Left ventricle myocardium inferior (tissue), 1 donor: Measurements from ENCODE around the gene COBL. TPM values are rescaled to one million over a fixed set of nuclear protein-coding genes. Genes with fewer than 3 reads are reported as not detected.

Source experiments
- DNase-seq: peaks from one replicate; pipeline ENCODE4 v3.0.0-alpha.2; 2020
- H3K27ac ChIP-seq: fragments of 200-600 bp; replicated peaks from 2 replicates; pipeline ENCODE4 v1.8.0; 2021
- H3K27me3 ChIP-seq: fragments of 200-600 bp; 2 replicates; pipeline ENCODE4 v1.8.0; 2021; ENCODE audit warnings: low read depth
- H3K36me3 ChIP-seq: fragments of 200-600 bp; 2 replicates; pipeline ENCODE4 v1.8.0; 2021
- H3K4me1 ChIP-seq: fragments of 200-600 bp; 2 replicates; pipeline ENCODE4 v1.8.0; 2021
- H3K4me3 ChIP-seq: fragments of 200-600 bp; 2 replicates; pipeline ENCODE4 v1.8.0; 2021; ENCODE audit warnings: mild to moderate bottlenecking, moderate library complexity
- H3K9me3 ChIP-seq: fragments of 200-600 bp; replicated peaks from 2 replicates; pipeline ENCODE4 v1.8.0; 2021
- CTCF ChIP-seq: fragments of 200-600 bp; IDR thresholded peaks from 2 replicates; pipeline ENCODE4 v1.8.0; 2021; ENCODE audit warnings: antibody characterized with exemption, mild to moderate bottlenecking, borderline replicate concordance
- intact Hi-C: fragments of 100-400 bp; cut with micrococcal nuclease; formaldehyde crosslinking; loops from one replicate; pipeline ENCODE4 v1.11.0; 2022
- total RNA-seq: library from RNA; stranded (reverse); fragmentation: NEBNext Ultra II Directional; extraction: Animal tissue kit (Norgen Biotek cat#: 25700); gene quantifications from one replicate; pipeline ENCODE4 v1.2.1, GENCODE V29; 2021
- donor health status: DM: no; HTN: yes; CAD: no; lungs with severe emphysema.

Gene COBL
- total RNA-seq, 1 donor from 2014 or later: 77.1 TPM

GRCh38 chr7:51158211-51158610 lies 158.4 kb downstream of the COBL start:
- H3K4me1 ChIP-seq: peaks cover 20% of the 10 kb centered on the region
- DNase-seq: no peak
- intact Hi-C loops: no loop called here
- H3K4me3 ChIP-seq: no peak overlapping the region
- no peak for TF ChIP-seq CTCF
- no peak overlapping the region for H3K27ac ChIP-seq
- no peaks in the 10 kb centered on the region for H3K36me3 ChIP-seq
- H3K27me3 ChIP-seq: no peaks in the 10 kb centered on the region
- no peaks in the 10 kb centered on the region for H3K9me3 ChIP-seq

- intact Hi-C loops: no loop called here
These were observed 162.4 kb downstream of the COBL start for GRCh38 chr7:51154201-51154600.

GRCh38 chr7:51152706-51153200 lies 163.9 kb downstream of the COBL start:
- H3K27me3 ChIP-seq: no peaks in the 10 kb centered on the region
- peaks cover 5% of the 10 kb centered on the region for H3K9me3 ChIP-seq
- H3K4me1 ChIP-seq: peaks cover 14% of the 10 kb centered on the region
- H3K27ac ChIP-seq: no peak overlapping the region
- no peaks in the 10 kb centered on the region for H3K36me3 ChIP-seq
- intact Hi-C loops: no loop called here
- DNase-seq: no peak
- no peak for TF ChIP-seq CTCF
- no peak overlapping the region for H3K4me3 ChIP-seq

More at GRCh38 chr7:51154201-51154600, 162.4 kb downstream of the COBL start:
- Histone ChIP-seq H3K27me3 (no peaks in the 10 kb centered on the region), H3K4me1 (peaks cover 14% of the 10 kb centered on the region), H3K36me3 (no peaks in the 10 kb centered on the region), H3K9me3 (no peaks in the 10 kb centered on the region), H3K4me3 (no peak overlapping the region), H3K27ac (no peak overlapping the region)
- no peak for DNase-seq
- no peak for TF ChIP-seq CTCF

- Histone ChIP-seq H3K27me3 (no peaks in the 10 kb centered on the region), H3K4me3 (no peak overlapping the region), H3K27ac (peak overlapping the region; percentile 51), H3K36me3 (peaks cover 7% of the 10 kb centered on the region), H3K4me1 (peaks cover 14% of the 10 kb centered on the region), H3K9me3 (peaks cover 18% of the 10 kb centered on the region)
- DNase-seq: no peak
- TF ChIP-seq CTCF: no peak
- intact Hi-C loops: no loop called here
These were observed 165.2 kb downstream of the COBL start for GRCh38 chr7:51151455-51151854.

- H3K9me3 ChIP-seq: peaks cover 21% of the 10 kb centered on the region
- H3K4me3 ChIP-seq: no peak overlapping the region
- H3K27me3 ChIP-seq: no peaks in the 10 kb centered on the region
- H3K4me1 ChIP-seq: peaks cover 9% of the 10 kb centered on the region
- no peak for TF ChIP-seq CTCF
- intact Hi-C loops: no loop called here
- H3K27ac ChIP-seq: no peak overlapping the region
- no peak for DNase-seq
- peaks cover 7% of the 10 kb centered on the region for H3K36me3 ChIP-seq
These were observed 166.4 kb downstream of the COBL start for GRCh38 chr7:51150193-51150592.
